ENCODE data around the gene DTX3. TPM values are rescaled to one million over a fixed set of nuclear protein-coding genes. Genes with fewer than 3 reads are reported as not detected.

Gene DTX3
- total RNA-seq, 3 donors from 2014 or later, result 4.3 to 65.5 (median 7.0) TPM

GRCh38 chr12:57602544-57602943 lies 2.1 kb upstream of the DTX3 start:
- ATAC-seq, result no peak
- Histone ChIP-seq H3K4me1 (ENCODE audit: low read depth) (peaks cover 7% of the 10 kb centered on the region), H3K4me3 (no peak overlapping the region), H3K9me3 (no peaks in the 10 kb centered on the region), H3K36me3 (ENCODE audit: low read depth) (no peaks in the 10 kb centered on the region)
- intact Hi-C loops (cut with DNase I, micrococcal nuclease), result no loop called here
- DNase-seq, result no peak
- TF ChIP-seq CTCF (IDR thresholded peaks at IDR 0.05), result no peak

DNA sequence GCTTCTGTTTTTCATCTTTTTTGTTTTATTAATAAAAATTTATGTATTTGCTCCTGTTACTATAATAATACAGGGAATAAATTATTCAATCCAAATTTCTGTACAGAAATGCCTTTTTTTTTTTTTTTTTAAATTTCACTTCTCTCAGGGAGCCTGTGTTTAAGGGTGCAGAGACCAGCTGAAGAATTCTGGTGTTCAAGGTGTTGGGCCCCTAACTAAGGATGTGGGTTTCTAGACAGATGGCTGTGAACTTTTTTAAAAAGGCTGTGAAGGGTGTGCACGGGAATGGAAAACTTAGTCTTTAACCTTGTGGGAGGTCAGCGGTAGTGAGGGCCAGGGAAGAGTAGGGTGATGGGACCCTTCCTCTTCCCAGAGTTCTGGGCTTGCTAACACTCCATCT lies 1.3 kb upstream of the DTX3 start:
- Histone ChIP-seq H3K4me1 (ENCODE audit: low read depth) (peaks cover 7% of the 10 kb centered on the region), H3K9me3 (no peaks in the 10 kb centered on the region), H3K36me3 (ENCODE audit: low read depth) (no peaks in the 10 kb centered on the region), H3K4me3 (no peak overlapping the region)
- intact Hi-C loops (cut with DNase I, micrococcal nuclease), result no loop called here
- no peak for ATAC-seq
- DNase-seq, result no peak
- no peak for TF ChIP-seq CTCF (IDR thresholded peaks at IDR 0.05)

GRCh38 chr12:57603815-57604453 lies 690 bp upstream of the DTX3 start:
- peaks cover 7% of the 10 kb centered on the region for H3K4me1 ChIP-seq (ENCODE audit: low read depth)
- ATAC-seq, result peak; percentile 27
- H3K36me3 ChIP-seq (ENCODE audit: low read depth), result no peaks in the 10 kb centered on the region
- no peak for DNase-seq
- intact Hi-C loops (cut with DNase I, micrococcal nuclease), result no loop called here
- TF ChIP-seq CTCF (IDR thresholded peaks at IDR 0.05), result no peak
- H3K4me3 ChIP-seq, result no peak overlapping the region
- H3K9me3 ChIP-seq, result no peaks in the 10 kb centered on the region

DNA sequence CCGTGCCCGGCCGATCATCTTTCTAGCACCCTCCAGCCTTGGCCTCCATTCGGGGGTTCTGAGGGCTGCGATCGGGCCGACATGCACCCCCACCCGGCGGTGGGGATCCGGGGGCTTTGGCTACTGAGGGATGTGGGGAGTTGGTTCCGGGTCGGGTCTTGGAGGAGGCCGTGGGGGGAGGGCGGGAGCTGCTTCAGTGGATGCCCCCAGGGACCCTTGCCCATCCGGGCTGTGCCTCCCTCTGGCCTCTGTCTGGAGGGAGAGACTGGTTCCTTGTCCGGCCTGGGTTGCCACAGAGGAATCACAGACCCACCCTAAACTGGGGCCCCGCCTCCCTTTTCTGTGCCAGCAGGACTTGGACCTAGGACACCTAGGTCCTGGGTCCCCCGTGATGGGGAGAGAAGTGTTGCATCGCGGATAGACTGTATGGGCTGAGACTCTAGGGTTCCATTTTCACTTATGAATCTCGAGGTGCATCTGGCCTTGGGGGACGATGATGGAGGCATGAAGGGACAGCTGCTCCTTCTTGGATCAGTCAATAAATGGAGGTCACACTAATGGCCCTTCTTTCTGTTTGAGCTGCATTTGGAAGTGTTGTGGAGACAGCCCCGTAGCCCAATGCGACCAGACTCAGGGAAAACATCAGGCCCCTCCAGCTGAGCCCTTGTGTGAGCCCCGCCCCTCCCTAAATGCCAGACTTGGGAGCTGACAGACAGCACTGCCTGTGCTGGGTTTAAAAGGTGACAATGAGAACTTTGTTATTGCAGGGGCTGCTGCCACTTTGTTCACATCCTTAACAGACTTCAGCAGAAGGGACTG lies 577 bp downstream of the DTX3 start:
- H3K36me3 ChIP-seq (ENCODE audit: low read depth), result no peaks in the 10 kb centered on the region
- intact Hi-C loops (cut with DNase I, micrococcal nuclease), result no loop called here
- DNase-seq (peak in 1 of 3 donors; percentile 51), ATAC-seq (peak; percentile 43)
- H3K9me3 ChIP-seq, result no peaks in the 10 kb centered on the region
- no peak for TF ChIP-seq CTCF (IDR thresholded peaks at IDR 0.05)
- H3K4me3 ChIP-seq, result peak overlapping the region; percentile 9
- H3K4me1 ChIP-seq (ENCODE audit: low read depth), result peaks cover 7% of the 10 kb centered on the region

- no peak for ATAC-seq
- peaks cover 7% of the 10 kb centered on the region for H3K4me1 ChIP-seq (ENCODE audit: low read depth)
- no peak for DNase-seq
- no peak overlapping the region for H3K4me3 ChIP-seq
- no peak for TF ChIP-seq CTCF (IDR thresholded peaks at IDR 0.05)
- no peaks in the 10 kb centered on the region for H3K36me3 ChIP-seq (ENCODE audit: low read depth)
- intact Hi-C loops (cut with DNase I, micrococcal nuclease), result no loop called here
- H3K9me3 ChIP-seq, result no peaks in the 10 kb centered on the region
Measured at GRCh38 chr12:57605811-57606311, 1.2 kb downstream of the DTX3 start.
